OCI-LY1 (cell line): Measurements from ENCODE around the gene TUSC1.

ENCODE experiments used
- CTCF ChIP-seq: fragments of 200-600 bp; sonication (generic), shearing (Covaris generic); IDR thresholded peaks from 2 replicates; pipeline ENCODE4 v1.5.1; 2017; ENCODE audit warnings: mild to moderate bottlenecking, antibody characterized with exemption, low read length, moderate library complexity, mixed read lengths
- EZH2 ChIP-seq: fragments of 200-600 bp; sonication (generic), shearing (Covaris generic); IDR thresholded peaks from 2 replicates; pipeline ENCODE4 v1.8.0; 2017; ENCODE audit warnings: borderline replicate concordance, mixed run types, mild to moderate bottlenecking, antibody characterized with exemption, low read length, moderate library complexity, mixed read lengths

DNA sequence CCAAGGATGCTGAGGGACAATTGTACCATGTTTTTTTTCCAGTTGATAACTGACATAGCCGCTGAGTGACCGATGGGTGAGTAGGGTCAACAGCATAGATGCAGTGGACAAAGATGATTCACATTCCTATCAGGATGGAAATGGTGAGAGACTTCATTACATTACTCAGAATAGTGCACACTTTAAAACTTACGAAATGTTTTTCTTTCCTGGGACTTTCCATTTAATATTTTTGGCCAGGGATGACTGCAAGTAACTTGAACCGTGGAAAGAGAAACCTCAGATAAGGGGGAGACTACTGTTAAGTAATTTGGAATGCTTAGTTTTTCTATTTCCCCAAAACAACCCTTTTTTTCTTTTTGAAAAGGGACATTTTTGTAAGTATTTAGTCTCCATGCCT lies 3.0 kb upstream of the TUSC1 start:
- TF ChIP-seq EZH2 (no peak), CTCF (no peak)
